Measurements from ENCODE around the gene SPNS2.

Gene SPNS2

GRCh38 chr17:4542003-4542725 lies 43.5 kb downstream of the SPNS2 start:
- DNase-seq (ENCODE audit: low read depth), result no peak
- H3K4me3 ChIP-seq (ENCODE audit: low read length), result no peak overlapping the region
- TF ChIP-seq, protein P1, sequence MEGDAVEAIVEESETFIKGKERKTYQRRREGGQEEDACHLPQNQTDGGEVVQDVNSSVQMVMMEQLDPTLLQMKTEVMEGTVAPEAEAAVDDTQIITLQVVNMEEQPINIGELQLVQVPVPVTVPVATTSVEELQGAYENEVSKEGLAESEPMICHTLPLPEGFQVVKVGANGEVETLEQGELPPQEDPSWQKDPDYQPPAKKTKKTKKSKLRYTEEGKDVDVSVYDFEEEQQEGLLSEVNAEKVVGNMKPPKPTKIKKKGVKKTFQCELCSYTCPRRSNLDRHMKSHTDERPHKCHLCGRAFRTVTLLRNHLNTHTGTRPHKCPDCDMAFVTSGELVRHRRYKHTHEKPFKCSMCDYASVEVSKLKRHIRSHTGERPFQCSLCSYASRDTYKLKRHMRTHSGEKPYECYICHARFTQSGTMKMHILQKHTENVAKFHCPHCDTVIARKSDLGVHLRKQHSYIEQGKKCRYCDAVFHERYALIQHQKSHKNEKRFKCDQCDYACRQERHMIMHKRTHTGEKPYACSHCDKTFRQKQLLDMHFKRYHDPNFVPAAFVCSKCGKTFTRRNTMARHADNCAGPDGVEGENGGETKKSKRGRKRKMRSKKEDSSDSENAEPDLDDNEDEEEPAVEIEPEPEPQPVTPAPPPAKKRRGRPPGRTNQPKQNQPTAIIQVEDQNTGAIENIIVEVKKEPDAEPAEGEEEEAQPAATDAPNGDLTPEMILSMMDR (IDR thresholded peaks at IDR 0.05; ENCODE audit: insufficient read depth, low read depth, low read length, missing control alignments), result no peak

- H3K4me3 ChIP-seq (ENCODE audit: low read length), result no peak overlapping the region
- DNase-seq (ENCODE audit: low read depth), result no peak
- TF ChIP-seq, protein P1 (IDR thresholded peaks at IDR 0.05; ENCODE audit: insufficient read depth, low read depth, low read length, missing control alignments), result no peak
Measured at GRCh38 chr17:4542726-4543191, 44.1 kb downstream of the SPNS2 start.

- no peak for DNase-seq (ENCODE audit: low read depth)
- TF ChIP-seq, protein P1 (IDR thresholded peaks at IDR 0.05; ENCODE audit: insufficient read depth, low read depth, low read length, missing control alignments), result no peak
- H3K4me3 ChIP-seq (ENCODE audit: low read length), result no peak overlapping the region
Measured at GRCh38 chr17:4543557-4544026, 44.9 kb downstream of the SPNS2 start.

DNA sequence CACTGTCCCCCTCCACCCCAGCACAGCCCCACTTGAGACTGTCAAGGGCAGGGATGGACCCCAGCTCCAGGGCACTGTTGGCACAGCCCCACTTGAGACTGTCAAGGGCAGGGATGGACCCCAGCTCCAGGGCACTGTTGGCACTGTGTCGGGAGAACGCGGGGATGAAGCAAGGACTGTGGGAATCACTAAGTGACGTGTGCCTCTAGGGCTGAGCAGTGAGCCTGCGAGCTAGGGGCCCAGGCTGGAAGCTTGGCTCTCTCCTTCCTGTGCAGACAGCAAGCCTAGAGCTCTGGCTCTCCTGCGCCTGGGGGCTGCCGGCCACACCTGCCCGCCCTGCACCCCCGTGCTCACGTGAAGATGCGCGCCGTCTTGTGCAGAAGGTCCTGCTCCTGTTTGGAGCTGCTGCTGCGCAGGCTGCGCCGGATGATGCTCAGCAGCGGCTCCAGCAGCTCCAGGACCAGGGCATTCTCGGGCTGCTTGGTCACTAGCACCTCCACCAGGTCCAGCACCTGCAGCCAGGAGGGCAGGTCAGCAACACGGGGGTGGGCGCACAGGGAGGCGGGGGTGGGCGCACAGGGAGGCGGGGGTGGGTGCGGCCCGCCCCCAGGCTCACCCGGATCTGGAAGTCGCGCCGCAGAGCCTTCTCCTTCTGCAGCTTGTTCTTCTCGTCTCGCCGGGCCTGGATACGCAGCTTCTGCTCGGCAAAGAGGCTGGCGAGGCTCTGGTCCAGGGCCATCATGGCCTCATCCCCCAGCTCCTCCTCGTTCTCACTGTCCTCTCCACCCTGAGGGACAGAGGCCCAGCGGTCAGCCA lies 45.7 kb downstream of the SPNS2 start:
- TF ChIP-seq, protein P1 (IDR thresholded peaks at IDR 0.05; ENCODE audit: insufficient read depth, low read depth, low read length, missing control alignments), result no peak
- no peak for DNase-seq (ENCODE audit: low read depth)
- no peak overlapping the region for H3K4me3 ChIP-seq (ENCODE audit: low read length)

DNA sequence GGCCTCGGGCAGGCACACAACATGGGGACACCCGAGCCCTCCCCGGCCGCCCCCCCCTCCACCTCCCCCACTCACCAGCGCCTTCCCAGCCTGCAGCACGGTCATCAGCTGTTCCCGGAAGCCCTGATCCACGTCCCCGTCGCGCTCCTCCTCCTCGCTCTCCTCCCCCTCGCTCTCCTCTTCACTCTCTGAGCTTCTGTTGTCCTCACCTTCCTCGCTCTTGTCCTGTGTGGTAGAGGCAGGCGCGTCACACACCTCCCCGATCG lies 46.2 kb downstream of the SPNS2 start:
- H3K4me3 ChIP-seq (ENCODE audit: low read length), result no peak overlapping the region
- TF ChIP-seq, protein P1 (IDR thresholded peaks at IDR 0.05; ENCODE audit: insufficient read depth, low read depth, low read length, missing control alignments), result no peak

DNA sequence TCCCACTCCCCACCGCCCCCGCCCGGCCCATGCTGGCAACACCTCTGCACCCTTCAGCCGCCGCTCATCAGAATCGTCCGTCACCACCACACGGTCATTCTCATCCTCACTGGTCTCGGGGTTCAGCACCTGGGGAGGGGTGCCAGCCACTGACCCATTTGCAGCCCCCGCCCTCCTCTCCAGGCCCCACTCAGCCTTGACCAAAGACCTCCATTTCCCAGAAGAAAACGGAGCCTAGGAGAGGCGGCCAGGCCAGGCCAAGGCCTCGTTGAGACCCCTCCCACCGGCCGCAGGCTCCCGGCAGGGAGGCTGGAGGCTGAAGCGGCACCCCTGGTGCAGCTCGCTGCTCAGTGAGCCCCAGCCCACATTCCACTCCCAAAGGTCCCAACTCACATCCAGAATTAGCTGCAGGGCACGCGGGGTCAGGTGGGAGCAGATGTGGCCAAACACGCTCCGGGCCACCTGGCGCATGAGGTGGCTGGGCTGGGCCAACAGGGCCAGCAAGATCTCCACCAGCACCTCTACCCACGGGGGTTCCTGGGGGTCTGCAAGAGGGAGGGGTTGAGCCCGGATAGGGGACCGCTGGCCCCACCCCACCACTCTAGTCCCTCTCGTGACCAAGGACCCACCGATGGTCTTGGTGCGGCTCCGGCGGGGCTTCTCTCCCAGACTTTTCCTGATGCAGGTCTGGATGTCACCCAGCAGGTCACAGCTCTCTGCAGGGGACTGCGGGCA lies 46.7 kb downstream of the SPNS2 start:
- TF ChIP-seq, protein P1 (IDR thresholded peaks at IDR 0.05; ENCODE audit: insufficient read depth, low read depth, low read length, missing control alignments), result no peak
- H3K4me3 ChIP-seq (ENCODE audit: low read length), result no peak overlapping the region
- no peak for DNase-seq (ENCODE audit: low read depth)

More for the DNA sequence above, 46.2 kb downstream of the SPNS2 start:
- DNase-seq (ENCODE audit: low read depth), result no peak

Data from epithelial cell of esophagus (primary cell).